Psoas muscle (tissue), 8 donors: Measurements from ENCODE around the gene XRN1. TPM values are rescaled to one million over a fixed set of nuclear protein-coding genes. Genes with fewer than 3 reads are reported as not detected.

Experiments
- ATAC-seq, 4 donors: fragments of 200-7000 bp; cut with Tn5 transposase; one replicate each; pipeline ENCODE4 v1.9.1; 2020; ENCODE audit warnings: moderate library complexity in 3 of 4, mild to moderate bottlenecking in 2 of 4
- DNase-seq, 2 donors: peaks; one replicate each; pipeline ENCODE4 v3.0.0-alpha.2; 2020
- H3K27ac ChIP-seq: fragments of 200-600 bp; one replicate; pipeline ENCODE4 v1.8.0; 2022
- H3K27me3 ChIP-seq, 3 donors: fragments of 200-600 bp in 1 of 3; one replicate each; pipeline versions ENCODE4 v1.6.1 to v1.8.0; 2013 to 2022; ENCODE audit warnings: low read length in 2 of 3, mild to moderate bottlenecking in 2 of 3, moderate library complexity in 1 of 3; ENCODE audit not compliant: insufficient read depth in 3 of 3
- H3K36me3 ChIP-seq, 2 donors: fragments of 200-600 bp in 1 of 2; one replicate each; pipeline versions ENCODE4 v1.6.1 to v1.8.0; 2013 to 2022; ENCODE audit warnings: low read depth in 1 of 2, mild to moderate bottlenecking in 1 of 2, moderate library complexity in 1 of 2; ENCODE audit not compliant: insufficient read depth in 1 of 2
- H3K4me1 ChIP-seq: fragments of 200-600 bp; one replicate; pipeline ENCODE4 v1.8.0; 2022
- H3K4me3 ChIP-seq: fragments of 200-600 bp; one replicate; pipeline ENCODE4 v1.8.0; 2022; ENCODE audit warnings: mild to moderate bottlenecking
- H3K9me3 ChIP-seq: fragments of 200-600 bp; one replicate; pipeline ENCODE4 v1.8.0; 2022
- CTCF ChIP-seq: fragments of 200-600 bp; IDR thresholded peaks from one replicate; pipeline ENCODE4 v1.8.0; 2022; ENCODE audit warnings: antibody characterized with exemption
- WGBS, 3 donors: extraction: QIAGEN DNeasy Blood & Tissue Kit; methylation state at CpG; one replicate each; pipeline versions ENCODE4 v1.1.6 to v1.1.7; 2013; 5-methylcytosine and 5-hydroxymethylcytosine counted together
- intact Hi-C, 2 donors: fragments of 100-400 bp; cut with DNase I; formaldehyde crosslinking; loops; one replicate each; pipeline versions ENCODE4 v1.11.0 to v1.14.2; 2022
- long read RNA-seq, 2 donors: library from polyadenylated mRNA; unstranded; transcript quantifications; one replicate each; pipeline ENCODE4 v2.0.0, GENCODE V29; 2021
- polyA plus RNA-seq, 3 donors: library from polyadenylated mRNA; stranded (reverse); fragments of 200-250 nt; gene quantifications; one replicate each; pipeline ENCODE4 v1.2.3, GENCODE V29; 2013
- total RNA-seq, 4 donors: library from RNA; stranded (reverse); fragmentation: NEBNext Ultra II Directional in 2 of 4; extraction: Animal tissue kit (Norgen Biotek cat#: 25700) in 2 of 4; gene quantifications; one replicate each; pipeline versions ENCODE4 v1.2.1 to v1.2.4, GENCODE V29; 2021 to 2023
- donor health status: healthy with polysubstance abuse.
- donor health status: DM: no; HTN: no; CAD: no; lungs with moderate emphysema.
- donor health status: Bipolar disorder and iron deficiency.
- donor health status: healthy.
- donor health status: DM: yes; HTN: yes; CAD: no.
- donor health status: DM: no; HTN: no; CAD: no.
- donor health status: DM: no; HTN: no; CAD: no.
- donor health status: DM: yes; HTN: yes; CAD: no.

Gene XRN1
- total RNA-seq, result 10 to 100 TPM; 26.7 to 46.1 (median 34.4) TPM
- 10 to 100 TPM in 1 of 3 donors, 1 to 10 TPM in 2; 3.8 to 17.3 (median 4.6) TPM for polyA plus RNA-seq
- long read RNA-seq, donor 1, partial matches to known transcripts, result 14 of 18 reads
- long read RNA-seq, donor 1, other reads (novel, unspliced or antisense), result 3 of 18 reads
- long read RNA-seq, donor 2, partial matches to known transcripts, result 3 of 9 reads
- long read RNA-seq, donor 2, other reads (novel, unspliced or antisense), result 4 of 9 reads

- H3K4me3 ChIP-seq, result peak within 1 kb of the TSS; percentile 98
- H3K27me3 ChIP-seq, result no peaks in the 10 kb centered on the region
- no peak for TF ChIP-seq CTCF
- intact Hi-C loops, result loop anchor here in 1 of 2 donors (10.0 kb wide), 1 partner anchor 713 kb away; the partner anchor contains the start of gene RNF7
- WGBS, 3 donors, result 5 to 6% (median 6%) methylated on average over 52 of the region's 52 CpGs
- DNase-seq (peak; percentile 98 to 99), ATAC-seq (peak; percentile 99 to 100 (median 100))
- H3K36me3 ChIP-seq, result peaks cover 0 to 24% of the 10 kb centered on the region in 2 donors
- H3K4me1 ChIP-seq, result peaks cover 28% of the 10 kb centered on the region
- H3K9me3 ChIP-seq, result no peaks in the 10 kb centered on the region
- H3K27ac ChIP-seq, result peak within 1 kb of the TSS; percentile 98
Measured at GRCh38 chr3:142447852-142448823, at the start of gene XRN1. TSS of gene XRN1 (minus strand) at chr3:142448037. CDS start at chr3:142447944, 93 bp downstream.

- TF ChIP-seq CTCF, result no peak
- H3K4me3 ChIP-seq, result no peak overlapping the region
- 71 to 97% (median 78%) methylated on average over 3 of the region's 3 CpGs for WGBS, 3 donors
- peaks cover 0 to 77% of the 10 kb centered on the region in 2 donors for H3K36me3 ChIP-seq
- H3K9me3 ChIP-seq, result no peaks in the 10 kb centered on the region
- no peaks in the 10 kb centered on the region for H3K4me1 ChIP-seq
- ATAC-seq, result no peak
- no peak overlapping the region for H3K27ac ChIP-seq
- intact Hi-C loops, result loop anchor here in 1 of 2 donors (5.0 kb wide), 1 partner anchor 43 kb away; no protein-coding TSS in a partner anchor
- H3K27me3 ChIP-seq, result no peaks in the 10 kb centered on the region
- DNase-seq, result no peak
Measured at GRCh38 chr3:142495103-142495502, 47.3 kb upstream of the XRN1 start.

GRCh38 chr3:142492184-142492583 lies 44.3 kb upstream of the XRN1 start:
- no peaks in the 10 kb centered on the region for H3K27me3 ChIP-seq
- ATAC-seq (no peak), DNase-seq (no peak)
- H3K9me3 ChIP-seq, result no peaks in the 10 kb centered on the region
- TF ChIP-seq CTCF, result no peak
- H3K4me1 ChIP-seq, result no peaks in the 10 kb centered on the region
- H3K27ac ChIP-seq, result no peak overlapping the region
- no peak overlapping the region for H3K4me3 ChIP-seq
- intact Hi-C loops, result no loop called here
- H3K36me3 ChIP-seq, result peaks cover 0 to 85% of the 10 kb centered on the region in 2 donors
- 96 to 97% (median 97%) methylated on average over 2 of the region's 2 CpGs for WGBS, 3 donors

- intact Hi-C loops, result no loop called here
- Histone ChIP-seq H3K4me1 (no peaks in the 10 kb centered on the region), H3K27ac (no peak overlapping the region), H3K4me3 (no peak overlapping the region), H3K9me3 (no peaks in the 10 kb centered on the region), H3K27me3 (no peaks in the 10 kb centered on the region), H3K36me3 (peaks cover 3 to 88% of the 10 kb centered on the region in 2 donors)
- DNase-seq (no peak), ATAC-seq (no peak)
- 98 to 100% (median 98%) methylated on average over 5 of the region's 5 CpGs for WGBS, 3 donors
- TF ChIP-seq CTCF, result no peak
Measured at GRCh38 chr3:142489572-142490323, 41.9 kb upstream of the XRN1 start.
